ENCODE measurements around the gene NHERF2.

NHERF2 gene

GRCh38 chr16:2078096-2078495, 51.4 kb downstream of the NHERF2 start:
- no peak overlapping the region for H2BK15ac ChIP-seq (ENCODE audit: low read depth, poor library complexity, severe bottlenecking)

GRCh38 chr16:2078691-2079090, 52.0 kb downstream of the NHERF2 start:
- WGBS = 97% methylated on average over 23 of the region's 23 CpGs
- H3K14ac ChIP-seq (ENCODE audit: low read length in 2 of 2) = no peak overlapping the region
- peaks cover 19% of the 10 kb centered on the region for H3K79me1 ChIP-seq (replicated peaks; ENCODE audit: low read length, poor library complexity, severe bottlenecking)
- no peak overlapping the region for H2AK5ac ChIP-seq (ENCODE audit: low read length, severe bottlenecking)
- no peak overlapping the region for H3K4me2 ChIP-seq (ENCODE audit: low read length, poor library complexity, severe bottlenecking)
- no peak overlapping the region for H2BK5ac ChIP-seq (ENCODE audit: low read depth, low read length, poor library complexity, severe bottlenecking)
- no peak overlapping the region for H3K4me3 ChIP-seq (ENCODE audit: insufficient read depth in 1 of 2, low read depth in 1 of 2, low read length in 2 of 2)
- H2BK15ac ChIP-seq (ENCODE audit: low read depth, poor library complexity, severe bottlenecking) = no peak overlapping the region
- H2BK120ac ChIP-seq (ENCODE audit: low read depth, low read length) = no peak overlapping the region
- H3K27ac ChIP-seq (ENCODE audit: low read length, poor library complexity, severe bottlenecking) = no peak overlapping the region
- DNase-seq = no peak
- no peaks in the 10 kb centered on the region for H3K9me3 ChIP-seq (ENCODE audit: control insufficient read depth, low read length)
- peaks cover 68 to 99% of the 10 kb centered on the region in 2 experiments for H3K36me3 ChIP-seq (ENCODE audit: control insufficient read depth in 1 of 2, insufficient read depth in 2 of 2, low read depth in 1 of 2, low read length in 2 of 2)
- no peak overlapping the region for H2BK12ac ChIP-seq (ENCODE audit: low read length in 2 of 2)
- no peak overlapping the region for H2AFZ ChIP-seq (ENCODE audit: low read depth, low read length)
- no peak overlapping the region for H3K9ac ChIP-seq (ENCODE audit: low read length)
- H3K27me3 ChIP-seq (ENCODE audit: control insufficient read depth in 1 of 2, insufficient read depth in 1 of 2, low read length in 2 of 2) = no peaks in the 10 kb centered on the region
- H3K23ac ChIP-seq (ENCODE audit: low read length in 2 of 2) = no peak overlapping the region
- no peak overlapping the region for H3K18ac ChIP-seq (ENCODE audit: low read depth in 1 of 2, low read length in 2 of 2)
- H4K91ac ChIP-seq (ENCODE audit: low read length) = no peak overlapping the region
- no peak overlapping the region for H4K8ac ChIP-seq (ENCODE audit: low read length)
- H3K4ac ChIP-seq (ENCODE audit: low read depth in 1 of 2, low read length in 2 of 2) = no peak overlapping the region
- H3K4me1 ChIP-seq (ENCODE audit: control insufficient read depth, insufficient read depth, low read depth, low read length) = peaks cover 8% of the 10 kb centered on the region

More at GRCh38 chr16:2078096-2078495, 51.4 kb downstream of the NHERF2 start:
- Histone ChIP-seq H3K4me1 (ENCODE audit: control insufficient read depth, insufficient read depth, low read depth, low read length) (peaks cover 7% of the 10 kb centered on the region), H4K91ac (ENCODE audit: low read length) (no peak overlapping the region), H3K9me3 (ENCODE audit: control insufficient read depth, low read length) (no peaks in the 10 kb centered on the region), H3K27me3 (ENCODE audit: control insufficient read depth in 1 of 2, insufficient read depth in 1 of 2, low read length in 2 of 2) (no peaks in the 10 kb centered on the region), H3K4ac (ENCODE audit: low read depth in 1 of 2, low read length in 2 of 2) (no peak overlapping the region), H3K9ac (ENCODE audit: low read length) (no peak overlapping the region), H2BK120ac (ENCODE audit: low read depth, low read length) (no peak overlapping the region), H3K27ac (ENCODE audit: low read length, poor library complexity, severe bottlenecking) (no peak overlapping the region), H3K79me1 (replicated peaks; ENCODE audit: low read length, poor library complexity, severe bottlenecking) (peaks cover 22% of the 10 kb centered on the region), H2AK5ac (ENCODE audit: low read length, severe bottlenecking) (no peak overlapping the region), H2BK12ac (ENCODE audit: low read length in 2 of 2) (no peak overlapping the region), H2AFZ (ENCODE audit: low read depth, low read length) (no peak overlapping the region), H3K4me3 (ENCODE audit: insufficient read depth in 1 of 2, low read depth in 1 of 2, low read length in 2 of 2) (no peak overlapping the region), H3K23ac (ENCODE audit: low read length in 2 of 2) (no peak overlapping the region), H3K36me3 (ENCODE audit: control insufficient read depth in 1 of 2, insufficient read depth in 2 of 2, low read depth in 1 of 2, low read length in 2 of 2) (peaks cover 69 to 99% of the 10 kb centered on the region in 2 experiments), H3K4me2 (ENCODE audit: low read length, poor library complexity, severe bottlenecking) (no peak overlapping the region), H4K8ac (ENCODE audit: low read length) (no peak overlapping the region), H2BK5ac (ENCODE audit: low read depth, low read length, poor library complexity, severe bottlenecking) (no peak overlapping the region), H3K18ac (ENCODE audit: low read depth in 1 of 2, low read length in 2 of 2) (no peak overlapping the region), H3K14ac (ENCODE audit: low read length in 2 of 2) (no peak overlapping the region)
- no peak for DNase-seq
- WGBS = 100% methylated on average over 3 of the region's 7 CpGs

- no peak overlapping the region for H3K18ac ChIP-seq (ENCODE audit: low read depth in 1 of 2, low read length in 2 of 2)
- H4K8ac ChIP-seq (ENCODE audit: low read length) = no peak overlapping the region
- no peak overlapping the region for H3K27ac ChIP-seq (ENCODE audit: low read length, poor library complexity, severe bottlenecking)
- no peak overlapping the region for H2AK5ac ChIP-seq (ENCODE audit: low read length, severe bottlenecking)
- no peak overlapping the region for H2BK120ac ChIP-seq (ENCODE audit: low read depth, low read length)
- H3K36me3 ChIP-seq (ENCODE audit: control insufficient read depth in 1 of 2, insufficient read depth in 2 of 2, low read depth in 1 of 2, low read length in 2 of 2) = peaks cover 65 to 99% of the 10 kb centered on the region in 2 experiments
- no peak overlapping the region for H2BK12ac ChIP-seq (ENCODE audit: low read length in 2 of 2)
- no peak overlapping the region for H2BK5ac ChIP-seq (ENCODE audit: low read depth, low read length, poor library complexity, severe bottlenecking)
- H4K91ac ChIP-seq (ENCODE audit: low read length) = no peak overlapping the region
- no peak overlapping the region for H3K4me3 ChIP-seq (ENCODE audit: insufficient read depth in 1 of 2, low read depth in 1 of 2, low read length in 2 of 2)
- no peak overlapping the region for H3K14ac ChIP-seq (ENCODE audit: low read length in 2 of 2)
- no peak for DNase-seq
- WGBS = over 99% methylated on average over 30 of the region's 30 CpGs
- no peak overlapping the region for H3K23ac ChIP-seq (ENCODE audit: low read length in 2 of 2)
- H2AFZ ChIP-seq (ENCODE audit: low read depth, low read length) = no peak overlapping the region
- H3K9me3 ChIP-seq (ENCODE audit: control insufficient read depth, low read length) = no peaks in the 10 kb centered on the region
- H3K4me2 ChIP-seq (ENCODE audit: low read length, poor library complexity, severe bottlenecking) = no peak overlapping the region
- H3K4ac ChIP-seq (ENCODE audit: low read depth in 1 of 2, low read length in 2 of 2) = no peak overlapping the region
- peaks cover 17% of the 10 kb centered on the region for H3K79me1 ChIP-seq (replicated peaks; ENCODE audit: low read length, poor library complexity, severe bottlenecking)
- H3K4me1 ChIP-seq (ENCODE audit: control insufficient read depth, insufficient read depth, low read depth, low read length) = peaks cover 10% of the 10 kb centered on the region
- no peaks in the 10 kb centered on the region for H3K27me3 ChIP-seq (ENCODE audit: control insufficient read depth in 1 of 2, insufficient read depth in 1 of 2, low read length in 2 of 2)
- H3K9ac ChIP-seq (ENCODE audit: low read length) = no peak overlapping the region
- no peak overlapping the region for H2BK15ac ChIP-seq (ENCODE audit: low read depth, poor library complexity, severe bottlenecking)
Observed at GRCh38 chr16:2079311-2079800, 52.7 kb downstream of the NHERF2 start.

- Histone ChIP-seq H3K4ac (ENCODE audit: low read depth in 1 of 2, low read length in 2 of 2) (no peak overlapping the region), H4K8ac (ENCODE audit: low read length) (no peak overlapping the region), H3K36me3 (ENCODE audit: control insufficient read depth in 1 of 2, insufficient read depth in 2 of 2, low read depth in 1 of 2, low read length in 2 of 2) (peaks cover 65 to 99% of the 10 kb centered on the region in 2 experiments), H2BK5ac (ENCODE audit: low read depth, low read length, poor library complexity, severe bottlenecking) (no peak overlapping the region), H2BK15ac (ENCODE audit: low read depth, poor library complexity, severe bottlenecking) (no peak overlapping the region), H2BK12ac (ENCODE audit: low read length in 2 of 2) (no peak overlapping the region), H3K18ac (ENCODE audit: low read depth in 1 of 2, low read length in 2 of 2) (no peak overlapping the region), H3K9me3 (ENCODE audit: control insufficient read depth, low read length) (no peaks in the 10 kb centered on the region), H2AK5ac (ENCODE audit: low read length, severe bottlenecking) (no peak overlapping the region), H3K27me3 (ENCODE audit: control insufficient read depth in 1 of 2, insufficient read depth in 1 of 2, low read length in 2 of 2) (no peaks in the 10 kb centered on the region), H3K9ac (ENCODE audit: low read length) (no peak overlapping the region), H3K23ac (ENCODE audit: low read length in 2 of 2) (no peak overlapping the region), H4K91ac (ENCODE audit: low read length) (no peak overlapping the region), H3K27ac (ENCODE audit: low read length, poor library complexity, severe bottlenecking) (no peak overlapping the region), H3K14ac (ENCODE audit: low read length in 2 of 2) (no peak overlapping the region), H2AFZ (ENCODE audit: low read depth, low read length) (no peak overlapping the region), H3K4me2 (ENCODE audit: low read length, poor library complexity, severe bottlenecking) (no peak overlapping the region), H3K4me3 (ENCODE audit: insufficient read depth in 1 of 2, low read depth in 1 of 2, low read length in 2 of 2) (no peak overlapping the region), H2BK120ac (ENCODE audit: low read depth, low read length) (no peak overlapping the region), H3K79me1 (replicated peaks; ENCODE audit: low read length, poor library complexity, severe bottlenecking) (peaks cover 17% of the 10 kb centered on the region), H3K4me1 (ENCODE audit: control insufficient read depth, insufficient read depth, low read depth, low read length) (peaks cover 14% of the 10 kb centered on the region)
- no peak for DNase-seq
- WGBS = 98% methylated on average over 16 of the region's 16 CpGs
Observed at GRCh38 chr16:2079991-2080390, 53.3 kb downstream of the NHERF2 start.
